Endothelial cell of umbilical vein (primary cell): ENCODE data around the gene SSC5D. TPM values are rescaled to one million over a fixed set of nuclear protein-coding genes. Genes with fewer than 3 reads are reported as not detected.

Experiments used
- BruUV-seq: library from RNA; stranded (reverse); fragments of 400-500 nt; replicated peaks from 2 replicates; lab custom pipeline; 2021; lab: Mats Ljungman, UMichigan
- CTCF ChIA-PET: fragments of 300-600, 350-600 bp; sonication (Branson Sonifier 250); formaldehyde crosslinking; loops from one replicate; lab custom pipeline; 2021; ENCODE audit warnings: antibody characterized with exemption, inconsistent platforms; lab: Charles Lee
- POLR2A ChIA-PET: fragments of 300-600, 350-600 bp; sonication (Branson Sonifier 250); formaldehyde crosslinking; loops from one replicate; lab custom pipeline; 2021; ENCODE audit warnings: antibody characterized with exemption, inconsistent platforms; lab: Charles Lee
- DNase-seq: peaks from one replicate; pipeline ENCODE4 v3.0.0-alpha.2; 2011; ENCODE audit warnings: low read depth, low spot score
- FAIRE-seq: peaks from 2 replicates; lab custom pipeline; 2011; peaks lifted over from hg19 to GRCh38; lab: Jason Lieb, UNC
- H2AFZ ChIP-seq: 2 replicates; pipeline ENCODE4 v1.6.0; 2012; ENCODE audit warnings: low read depth, low read length, control low read depth, inconsistent platforms
- H3K27ac ChIP-seq: 2 replicates; pipeline ENCODE4 v1.5.1; 2011; ENCODE audit warnings: low read depth, mild to moderate bottlenecking, control low read depth, low read length, moderate library complexity; ENCODE audit not compliant: insufficient read depth
- H3K27me3 ChIP-seq, 2 experiments: 2 replicates each; pipeline versions ENCODE4 v1.6.0 to v1.6.1; 2011; ENCODE audit warnings: low read length in 2 of 2, mixed read lengths in 1 of 2; ENCODE audit not compliant: control insufficient read depth in 2 of 2, insufficient read depth in 2 of 2
- H3K36me3 ChIP-seq, 2 experiments: 2 replicates in 1 of 2; 3 replicates in 1 of 2; pipeline ENCODE4 v1.5.1; 2011; ENCODE audit warnings: low read length in 2 of 2, mild to moderate bottlenecking in 1 of 2, moderate library complexity in 1 of 2; ENCODE audit not compliant: control insufficient read depth in 2 of 2, insufficient read depth in 2 of 2; ENCODE audit errors: extremely low read depth in 1 of 2
- H3K4me1 ChIP-seq: 3 replicates; pipeline ENCODE4 v1.5.1; 2011; ENCODE audit warnings: mild to moderate bottlenecking, low read length; ENCODE audit not compliant: control insufficient read depth, insufficient read depth; ENCODE audit errors: extremely low read depth
- H3K4me2 ChIP-seq: 2 replicates; pipeline ENCODE4 v1.6.1; 2011; ENCODE audit warnings: low read length, control low read depth, mixed read lengths; ENCODE audit not compliant: insufficient read depth
- H3K4me3 ChIP-seq, 3 experiments: fragments of 200-600 bp in 1 of 3; sonication (generic), shearing (Covaris generic) in 1 of 3; replicated peaks in 1 of 3; 2 replicates each; pipeline ENCODE4 v1.5.1; 2011 to 2016; ENCODE audit warnings: control low read depth in 3 of 3, low read length in 3 of 3, mild to moderate bottlenecking in 2 of 3, inconsistent platforms in 1 of 3, low read depth in 1 of 3, moderate library complexity in 1 of 3; ENCODE audit not compliant: insufficient read depth in 1 of 3
- H3K79me2 ChIP-seq: 2 replicates; pipeline ENCODE4 v1.6.0; 2012; ENCODE audit warnings: low read length, inconsistent platforms; ENCODE audit not compliant: control insufficient read depth, insufficient read depth
- H3K9ac ChIP-seq: replicated peaks from 2 replicates; pipeline ENCODE3; 2011; ENCODE audit warnings: low read length, control low read depth; ENCODE audit not compliant: insufficient read depth; ENCODE audit errors: extremely low read depth
- H3K9me1 ChIP-seq: replicated peaks from 3 replicates; pipeline ENCODE4 v1.6.0; 2011; ENCODE audit warnings: mild to moderate bottlenecking, low read length; ENCODE audit not compliant: control insufficient read depth, insufficient read depth; ENCODE audit errors: extremely low read depth
- H3K9me3 ChIP-seq: replicated peaks from 2 replicates; pipeline ENCODE4 v1.5.1; 2012; ENCODE audit warnings: low read length, inconsistent platforms; ENCODE audit not compliant: control insufficient read depth, insufficient read depth
- H4K20me1 ChIP-seq: replicated peaks from 2 replicates; pipeline ENCODE3; 2011; ENCODE audit warnings: mild to moderate bottlenecking, low read length; ENCODE audit not compliant: control insufficient read depth, insufficient read depth; ENCODE audit errors: extremely low read depth
- CTCF ChIP-seq, 2 donors: IDR thresholded peaks; 1 replicate in 1 of 2; 2 replicates in 1 of 2; pipeline ENCODE4 v1.5.1; 2011; ENCODE audit warnings: low read length in 2 of 2, mild to moderate bottlenecking in 2 of 2, moderate library complexity in 2 of 2, control low read depth in 1 of 2, inconsistent platforms in 1 of 2, low read depth in 1 of 2; ENCODE audit not compliant: insufficient read depth in 1 of 2; ENCODE audit errors: extremely low read depth in 1 of 2
- EZH2 ChIP-seq: IDR thresholded peaks from 2 replicates; pipeline ENCODE4 v1.6.1; 2012; ENCODE audit warnings: borderline replicate concordance, low read depth, mild to moderate bottlenecking, moderate library complexity, low read length, inconsistent platforms; ENCODE audit not compliant: severe bottlenecking
- FOS ChIP-seq: IDR thresholded peaks from 2 replicates; pipeline ENCODE4 v1.6.1; 2011; ENCODE audit warnings: mild to moderate bottlenecking, low read length, moderate library complexity, borderline replicate concordance; ENCODE audit not compliant: insufficient read depth
- GATA2 ChIP-seq: IDR thresholded peaks from 2 replicates; pipeline ENCODE4 v1.7.0; 2011; ENCODE audit warnings: low read depth, mild to moderate bottlenecking, moderate library complexity, mixed read lengths, low read length; ENCODE audit not compliant: insufficient read length, insufficient read depth
- JUN ChIP-seq: IDR thresholded peaks from 2 replicates; pipeline ENCODE4 v1.6.1; 2011; ENCODE audit warnings: borderline replicate concordance, low read depth; ENCODE audit not compliant: insufficient read length, insufficient read depth
- MAX ChIP-seq: IDR thresholded peaks from 2 replicates; pipeline ENCODE4 v1.6.1; 2011; ENCODE audit not compliant: insufficient read depth, insufficient read length
- MYC ChIP-seq: IDR thresholded peaks from one replicate; pipeline ENCODE4 v1.6.1; 2011; ENCODE audit warnings: mild to moderate bottlenecking, low read depth, low read length
- POLR2A ChIP-seq: IDR thresholded peaks from 2 replicates; pipeline ENCODE4 v1.6.1; 2012; ENCODE audit warnings: low read depth, mild to moderate bottlenecking, control low read depth, low read length
- POLR2AphosphoS5 ChIP-seq: IDR thresholded peaks from 2 replicates; pipeline ENCODE4 v1.6.1; 2012; ENCODE audit warnings: low read depth, mild to moderate bottlenecking, control low read depth, low read length, moderate library complexity; ENCODE audit not compliant: insufficient read depth
- dilution Hi-C: fragments of 300-500 bp; cut with MboI; formaldehyde crosslinking; loops from one replicate; pipeline ENCODE4 v1.15.0; 2019; ENCODE audit warnings: low sequenced_read_pairs; ENCODE audit not compliant: extremely low pct_ligation_motif_present
- intact Hi-C: fragments of 100-400 bp; cut with micrococcal nuclease; formaldehyde crosslinking; loops from one replicate; pipeline ENCODE4 v1.10.0; 2022
- polyA plus RNA-seq, 4 experiments: library from polyadenylated mRNA; depleted of rRNA in 3 of 4; stranded (reverse) in 3 of 4; unstranded in 1 of 4; fragments of >200 nt; gene quantifications; 2 replicates each; pipeline versions ENCODE4 v1.2.1 to v1.2.3, GENCODE V29; 2011 to 2012; ENCODE audit warnings: missing spikeins in 1 of 4
- total RNA-seq: library from RNA; stranded (reverse); gene quantifications from 2 replicates; pipeline ENCODE4 v1.2.3, GENCODE V29; 2021

Gene SSC5D
- total and polyA plus RNA-seq, 2 donors (not counting 3 experiments of a cell fraction or from before 2014, with no cell fraction given): 0.47 to 1.3 TPM

GRCh38 chr19:55457683-55458457, 30.4 kb upstream of the SSC5D start:
- FAIRE-seq (no peak), DNase-seq (no peak)
- H3K27ac ChIP-seq: no peak overlapping the region
- no peak overlapping the region for H2AFZ ChIP-seq
- TF ChIP-seq JUN: no peak
- no peak for TF ChIP-seq MAX
- TF ChIP-seq POLR2A: no peak
- no peak for TF ChIP-seq CTCF (IDR thresholded peaks at IDR 0.05; ENCODE audit: extremely low read depth in 1 of 2, insufficient read depth in 1 of 2, low read depth in 1 of 2, low read length in 2 of 2)
- TF ChIP-seq FOS: no peak
- no peak for TF ChIP-seq GATA2
- TF ChIP-seq MYC: no peak
- no peak for TF ChIP-seq EZH2
- TF ChIP-seq POLR2AphosphoS5: no peak
- peaks cover 13% of the 10 kb centered on the region for H3K4me1 ChIP-seq
- no peaks in the 10 kb centered on the region for H3K27me3 ChIP-seq
- no peaks in the 10 kb centered on the region for H3K9me1 ChIP-seq
- no peaks in the 10 kb centered on the region for H4K20me1 ChIP-seq
- H3K36me3 ChIP-seq: peaks cover 0 to 3% of the 10 kb centered on the region in 2 experiments
- no peak overlapping the region for H3K4me2 ChIP-seq
- intact Hi-C loops: no loop called here
- no peaks in the 10 kb centered on the region for H3K9me3 ChIP-seq
- CTCF ChIA-PET: interaction anchor here (1.8 to 2.5 kb wide), 2 partner anchors 10 to 317 kb away, joined by 6 to 10 read pairs; no protein-coding TSS in a partner anchor
- H3K9ac ChIP-seq: no peak overlapping the region
- no peaks in the 10 kb centered on the region for H3K79me2 ChIP-seq
- POLR2A ChIA-PET: no interaction called here
- dilution Hi-C loops: no loop called here
- BruUV-seq: no TSS peak
- no peak overlapping the region for H3K4me3 ChIP-seq
